Activated T-helper 1 cell treated with anti-CD3 and anti-CD28 coated beads, Interleukin-12 subunit alpha, Interleukin-12 subunit beta, Interleukin-2, Interleukin-4 antibody, amounts not matched to agents 30 ng/mL and 10 ng/mL and 1 ng/mL, durations not matched to agents 14 hours and 24 hours and 36 hours (primary cell): ENCODE measurements around the gene SLC7A6OS. TPM values are rescaled to one million over a fixed set of nuclear protein-coding genes. Genes with fewer than 3 reads are reported as not detected.

Experiments
- DNase-seq: peaks from one replicate; pipeline ENCODE4 v3.0.0; 2021; ENCODE audit warnings: low spot score
- H3K27ac Mint-ChIP-seq: one replicate; pipeline ENCODE4 v1.8.0; 2021; ENCODE audit warnings: mild to moderate bottlenecking, mixed read lengths
- H3K27me3 Mint-ChIP-seq: one replicate; pipeline ENCODE4 v1.8.0; 2022; ENCODE audit warnings: mild to moderate bottlenecking, moderate library complexity, mixed read lengths; ENCODE audit not compliant: insufficient read depth
- H3K36me3 Mint-ChIP-seq: one replicate; pipeline ENCODE4 v1.8.0; 2021; ENCODE audit warnings: low read depth, mixed read lengths
- H3K4me1 Mint-ChIP-seq: one replicate; pipeline ENCODE4 v1.8.0; 2021; ENCODE audit warnings: low read depth, mixed read lengths
- H3K4me3 Mint-ChIP-seq: one replicate; pipeline ENCODE4 v1.8.0; 2021; ENCODE audit warnings: mild to moderate bottlenecking, moderate library complexity, mixed read lengths
- H3K9me3 Mint-ChIP-seq: one replicate; pipeline ENCODE4 v1.8.0; 2021; ENCODE audit warnings: mixed read lengths
- intact Hi-C: fragments of 100-400 bp; cut with micrococcal nuclease; formaldehyde crosslinking; loops from one replicate; pipeline ENCODE4 v1.15.1; 2024
- total RNA-seq: library from RNA; stranded (reverse); gene quantifications from 2 replicates; pipeline ENCODE4 v1.2.3, GENCODE V29; 2022

Gene SLC7A6OS
- total RNA-seq, 1 donor from 2014 or later: 27.6 TPM

- H3K27ac Mint-ChIP-seq: peak overlapping the region; percentile 62
- no peak for DNase-seq
- no peak overlapping the region for H3K4me3 Mint-ChIP-seq
- H3K27me3 Mint-ChIP-seq: no peaks in the 10 kb centered on the region
- no peaks in the 10 kb centered on the region for H3K9me3 Mint-ChIP-seq
- H3K4me1 Mint-ChIP-seq: peaks cover 67% of the 10 kb centered on the region
- intact Hi-C loops: loop anchor here (10.0 kb wide), 1 partner anchor 905 kb away; the partner anchor contains the start of gene SNTB2
- H3K36me3 Mint-ChIP-seq: peaks cover 58% of the 10 kb centered on the region
Measured at GRCh38 chr16:68279726-68280558, 30.8 kb downstream of the SLC7A6OS start.

GRCh38 chr16:68276223-68276622, 34.5 kb downstream of the SLC7A6OS start:
- Mint-ChIP-seq H3K27ac (peak overlapping the region; percentile 90), H3K27me3 (no peaks in the 10 kb centered on the region), H3K4me3 (peak overlapping the region; percentile 65), H3K36me3 (peaks cover 53% of the 10 kb centered on the region), H3K9me3 (no peaks in the 10 kb centered on the region), H3K4me1 (peaks cover 63% of the 10 kb centered on the region)
- no peak for DNase-seq
- intact Hi-C loops: no loop called here

- intact Hi-C loops: loop anchor here (1.0 kb wide), 2 partner anchors 9 to 10 kb away; no protein-coding TSS in a partner anchor
- Mint-ChIP-seq H3K4me3 (peak overlapping the region; percentile 65), H3K4me1 (peaks cover 63% of the 10 kb centered on the region), H3K27me3 (no peaks in the 10 kb centered on the region), H3K9me3 (no peaks in the 10 kb centered on the region), H3K27ac (peak overlapping the region; percentile 90), H3K36me3 (peaks cover 54% of the 10 kb centered on the region)
- peak; percentile 40 for DNase-seq
Measured at GRCh38 chr16:68275611-68276191, 35.0 kb downstream of the SLC7A6OS start.

GRCh38 chr16:68274441-68274840, 36.3 kb downstream of the SLC7A6OS start:
- no peaks in the 10 kb centered on the region for H3K9me3 Mint-ChIP-seq
- peak overlapping the region; percentile 90 for H3K27ac Mint-ChIP-seq
- DNase-seq: no peak
- intact Hi-C loops: no loop called here
- peaks cover 53% of the 10 kb centered on the region for H3K36me3 Mint-ChIP-seq
- H3K27me3 Mint-ChIP-seq: no peaks in the 10 kb centered on the region
- peaks cover 67% of the 10 kb centered on the region for H3K4me1 Mint-ChIP-seq
- peak overlapping the region; percentile 63 for H3K4me3 Mint-ChIP-seq

- no peaks in the 10 kb centered on the region for H3K27me3 Mint-ChIP-seq
- no peaks in the 10 kb centered on the region for H3K9me3 Mint-ChIP-seq
- DNase-seq: no peak
- peak overlapping the region; percentile 63 for H3K4me3 Mint-ChIP-seq
- peaks cover 56% of the 10 kb centered on the region for H3K36me3 Mint-ChIP-seq
- H3K4me1 Mint-ChIP-seq: peaks cover 70% of the 10 kb centered on the region
- peak overlapping the region; percentile 90 for H3K27ac Mint-ChIP-seq
- intact Hi-C loops: no loop called here
Measured at GRCh38 chr16:68273896-68274295, 36.9 kb downstream of the SLC7A6OS start.

GRCh38 chr16:68273459-68273858, 37.3 kb downstream of the SLC7A6OS start:
- no peak for DNase-seq
- Mint-ChIP-seq H3K27ac (peak overlapping the region; percentile 89), H3K4me3 (peak overlapping the region; percentile 56), H3K9me3 (no peaks in the 10 kb centered on the region), H3K27me3 (no peaks in the 10 kb centered on the region), H3K36me3 (peaks cover 56% of the 10 kb centered on the region), H3K4me1 (peaks cover 72% of the 10 kb centered on the region)
- intact Hi-C loops: no loop called here

- intact Hi-C loops: no loop called here
- Mint-ChIP-seq H3K27ac (peak overlapping the region; percentile 89), H3K36me3 (peaks cover 62% of the 10 kb centered on the region), H3K4me3 (peak overlapping the region; percentile 56), H3K9me3 (no peaks in the 10 kb centered on the region), H3K27me3 (no peaks in the 10 kb centered on the region), H3K4me1 (peaks cover 80% of the 10 kb centered on the region)
- no peak for DNase-seq
Measured at GRCh38 chr16:68272507-68273209, 38.1 kb downstream of the SLC7A6OS start.

- H3K36me3 Mint-ChIP-seq: peaks cover 63% of the 10 kb centered on the region
- no peaks in the 10 kb centered on the region for H3K27me3 Mint-ChIP-seq
- DNase-seq: no peak
- H3K9me3 Mint-ChIP-seq: no peaks in the 10 kb centered on the region
- peaks cover 85% of the 10 kb centered on the region for H3K4me1 Mint-ChIP-seq
- intact Hi-C loops: loop anchor here (1.0 kb wide), 1 partner anchor 16 kb away; no protein-coding TSS in a partner anchor
- peak overlapping the region; percentile 85 for H3K27ac Mint-ChIP-seq
- peak overlapping the region; percentile 34 for H3K4me3 Mint-ChIP-seq
Measured at GRCh38 chr16:68270353-68270752, 40.4 kb downstream of the SLC7A6OS start.

GRCh38 chr16:68269793-68270192, 41.0 kb downstream of the SLC7A6OS start:
- intact Hi-C loops: loop anchor here (1.0 to 10.0 kb wide), 2 partner anchors 17 to 485 kb away; no protein-coding TSS in a partner anchor
- H3K9me3 Mint-ChIP-seq: no peaks in the 10 kb centered on the region
- H3K27me3 Mint-ChIP-seq: no peaks in the 10 kb centered on the region
- H3K4me1 Mint-ChIP-seq: peaks cover 84% of the 10 kb centered on the region
- peak overlapping the region; percentile 72 for H3K4me3 Mint-ChIP-seq
- H3K36me3 Mint-ChIP-seq: peaks cover 62% of the 10 kb centered on the region
- peak overlapping the region; percentile 85 for H3K27ac Mint-ChIP-seq
- DNase-seq: no peak

GRCh38 chr16:68267612-68268405, 42.9 kb downstream of the SLC7A6OS start:
- Mint-ChIP-seq H3K4me3 (peak overlapping the region; percentile 64), H3K9me3 (no peaks in the 10 kb centered on the region), H3K4me1 (peaks cover 76% of the 10 kb centered on the region), H3K27me3 (no peaks in the 10 kb centered on the region), H3K27ac (peak overlapping the region; percentile 55), H3K36me3 (peaks cover 45% of the 10 kb centered on the region)
- DNase-seq: no peak
- intact Hi-C loops: loop anchor here (10.0 kb wide), 1 partner anchor 487 kb away; no protein-coding TSS in a partner anchor

- Mint-ChIP-seq H3K9me3 (no peaks in the 10 kb centered on the region), H3K27me3 (no peaks in the 10 kb centered on the region), H3K27ac (peak overlapping the region; percentile 97), H3K4me3 (peak overlapping the region; percentile 94), H3K4me1 (peaks cover 63% of the 10 kb centered on the region), H3K36me3 (peaks cover 26% of the 10 kb centered on the region)
- DNase-seq: no peak
- intact Hi-C loops: loop anchor here (1.0 to 10.0 kb wide), 4 partner anchors 10 to 490 kb away; no protein-coding TSS in a partner anchor
Measured at GRCh38 chr16:68265078-68265920, 45.4 kb downstream of the SLC7A6OS start.
